RWPE1 (cell line): ENCODE data around the gene PTGES2.
A peak's percentile ranks its signal among the peaks of the same experiment; 100 is the strongest.

Source experiments
- CTCF ChIA-PET: fragments of 350-600 bp; sonication (Branson Sonifier 250); formaldehyde crosslinking; extraction: SDS; loops from one replicate; lab custom pipeline; 2021; lab: Yijun Ruan, JAX
- POLR2A ChIA-PET: fragments of 400-600 bp; formaldehyde crosslinking; extraction: SDS; loops from one replicate; lab custom pipeline; 2020; ENCODE audit warnings: antibody characterized with exemption; ENCODE audit not compliant: low non-redundant PET; lab: Yijun Ruan, JAX
- DNase-seq: peaks from one replicate; pipeline ENCODE4 v3.0.0; 2012; ENCODE audit warnings: low spot score
- H3K27ac ChIP-seq: fragments of 450-650 bp; 2 replicates; pipeline ENCODE4 v1.5.1; 2017
- TF ChIP-seq, protein P1 (sequence below): fragments of 450-650 bp; conservative IDR thresholded peaks from 2 replicates; pipeline ENCODE4 v1.5.1; 2017; ENCODE audit warnings: low read depth, mild to moderate bottlenecking

PTGES2 gene

DNA sequence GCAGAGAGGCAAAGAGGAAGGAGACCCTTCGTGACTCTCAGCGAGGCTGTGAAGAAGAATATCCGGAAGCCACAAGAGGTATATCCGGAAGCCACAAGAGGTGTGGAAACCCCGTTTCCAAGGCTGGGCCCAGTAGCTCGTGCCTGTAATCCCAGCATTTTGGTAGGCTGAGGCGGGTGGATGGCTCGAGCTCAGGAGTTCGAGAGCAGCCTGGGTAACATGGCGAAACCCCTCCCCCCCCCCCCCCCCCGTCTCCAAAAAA lies 31.9 kb upstream of the PTGES2 start:
- POLR2A ChIA-PET = interaction anchor here (0.6 to 2.3 kb wide), 4 partner anchors 8 to 31 kb away, joined by 3 to 7 read pairs (median 4); no protein-coding TSS in a partner anchor
- DNase-seq = no peak
- H3K27ac ChIP-seq = peak overlapping the region; percentile 77
- CTCF ChIA-PET = interaction anchor here (0.7 to 1.4 kb wide), 3 partner anchors 35 to 43 kb away, joined by 3 to 5 read pairs (median 3); no protein-coding TSS in a partner anchor
- TF ChIP-seq, protein P1, sequence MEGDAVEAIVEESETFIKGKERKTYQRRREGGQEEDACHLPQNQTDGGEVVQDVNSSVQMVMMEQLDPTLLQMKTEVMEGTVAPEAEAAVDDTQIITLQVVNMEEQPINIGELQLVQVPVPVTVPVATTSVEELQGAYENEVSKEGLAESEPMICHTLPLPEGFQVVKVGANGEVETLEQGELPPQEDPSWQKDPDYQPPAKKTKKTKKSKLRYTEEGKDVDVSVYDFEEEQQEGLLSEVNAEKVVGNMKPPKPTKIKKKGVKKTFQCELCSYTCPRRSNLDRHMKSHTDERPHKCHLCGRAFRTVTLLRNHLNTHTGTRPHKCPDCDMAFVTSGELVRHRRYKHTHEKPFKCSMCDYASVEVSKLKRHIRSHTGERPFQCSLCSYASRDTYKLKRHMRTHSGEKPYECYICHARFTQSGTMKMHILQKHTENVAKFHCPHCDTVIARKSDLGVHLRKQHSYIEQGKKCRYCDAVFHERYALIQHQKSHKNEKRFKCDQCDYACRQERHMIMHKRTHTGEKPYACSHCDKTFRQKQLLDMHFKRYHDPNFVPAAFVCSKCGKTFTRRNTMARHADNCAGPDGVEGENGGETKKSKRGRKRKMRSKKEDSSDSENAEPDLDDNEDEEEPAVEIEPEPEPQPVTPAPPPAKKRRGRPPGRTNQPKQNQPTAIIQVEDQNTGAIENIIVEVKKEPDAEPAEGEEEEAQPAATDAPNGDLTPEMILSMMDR = no peak

DNA sequence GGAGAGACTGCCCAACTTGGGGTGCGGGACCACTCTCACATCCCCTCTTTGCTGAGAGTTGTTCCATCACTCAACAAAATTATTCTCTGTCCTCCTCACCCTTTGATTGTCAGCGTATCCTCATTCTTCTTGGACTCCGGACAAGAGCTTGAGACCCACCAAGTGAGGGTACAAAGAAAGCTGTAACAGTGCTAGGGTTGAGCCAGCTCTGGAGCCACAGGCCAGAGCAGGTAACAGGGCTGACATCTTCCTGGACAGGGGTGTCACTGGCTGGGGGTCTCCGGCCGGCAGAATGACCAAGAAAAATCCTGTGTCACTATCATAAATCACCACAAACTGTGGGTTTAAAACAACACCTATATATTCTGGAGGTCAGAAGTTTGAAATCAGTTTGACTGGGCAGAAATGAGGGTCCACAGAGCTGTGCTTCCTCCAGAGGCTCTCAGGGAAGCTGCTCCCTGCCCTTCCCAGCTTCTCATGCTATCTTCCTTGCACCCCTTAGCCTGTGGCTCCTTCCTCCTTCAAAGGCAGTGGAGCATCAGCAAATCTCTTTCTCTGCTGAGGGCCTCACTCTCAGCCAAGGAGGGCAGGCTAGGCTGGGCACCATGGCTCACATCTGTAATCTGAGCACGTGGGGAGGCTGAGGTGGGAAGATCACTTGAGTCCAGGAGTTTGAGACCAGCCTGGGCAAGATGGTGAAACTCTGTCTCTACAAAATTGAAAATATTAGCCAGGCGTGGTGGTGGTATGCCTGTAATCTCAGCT lies 28.4 kb upstream of the PTGES2 start:
- ChIA-PET CTCF (no interaction called here), POLR2A (no interaction called here)
- no peak for DNase-seq
- TF ChIP-seq, protein P1 = no peak
- no peak overlapping the region; the same call in 1 of the 2 replicates for H3K27ac ChIP-seq

DNA sequence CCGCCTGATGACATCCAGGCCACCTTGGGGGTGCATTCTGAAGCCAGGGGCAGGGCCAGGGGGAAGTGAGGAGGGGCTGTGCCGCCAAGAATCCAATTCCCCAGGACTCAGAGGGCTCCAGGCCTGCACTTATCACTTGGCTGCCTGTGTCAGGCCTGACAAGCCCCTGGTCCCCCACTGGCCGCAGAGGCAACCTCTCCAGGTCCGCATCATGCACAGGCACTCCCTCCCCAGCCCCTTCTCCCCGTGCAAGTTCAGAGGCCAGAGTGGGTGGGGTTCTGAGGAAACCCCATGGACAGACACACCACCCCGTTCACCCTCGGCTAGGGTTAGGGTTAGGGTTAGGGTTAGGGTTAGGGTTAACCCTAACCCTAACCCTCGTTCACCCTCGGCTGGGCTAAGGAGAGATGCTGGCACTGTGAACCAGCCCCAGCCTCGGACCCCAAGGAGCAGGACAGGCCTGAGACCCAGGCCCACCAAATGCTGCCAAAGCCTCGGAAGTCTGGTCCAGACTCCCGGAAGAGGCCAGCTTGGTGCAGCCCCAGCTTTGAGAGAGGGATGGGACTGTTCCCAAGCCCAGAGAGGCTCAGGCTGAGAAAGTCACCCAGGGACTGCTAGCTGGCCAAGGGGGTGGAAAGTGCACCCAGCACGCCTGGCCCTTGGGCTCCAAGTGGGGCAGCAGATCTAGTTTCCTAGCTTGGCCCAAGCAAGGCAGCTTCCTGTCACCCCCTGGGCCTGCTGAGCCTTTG lies 26.6 kb upstream of the PTGES2 start:
- DNase-seq = no peak
- POLR2A ChIA-PET = no interaction called here
- no peak overlapping the region for H3K27ac ChIP-seq
- CTCF ChIA-PET = interaction anchor here (0.6 kb wide), 1 partner anchor 25 kb away, joined by 4 read pairs; no protein-coding TSS in a partner anchor
- TF ChIP-seq, protein P1 = no peak

DNA sequence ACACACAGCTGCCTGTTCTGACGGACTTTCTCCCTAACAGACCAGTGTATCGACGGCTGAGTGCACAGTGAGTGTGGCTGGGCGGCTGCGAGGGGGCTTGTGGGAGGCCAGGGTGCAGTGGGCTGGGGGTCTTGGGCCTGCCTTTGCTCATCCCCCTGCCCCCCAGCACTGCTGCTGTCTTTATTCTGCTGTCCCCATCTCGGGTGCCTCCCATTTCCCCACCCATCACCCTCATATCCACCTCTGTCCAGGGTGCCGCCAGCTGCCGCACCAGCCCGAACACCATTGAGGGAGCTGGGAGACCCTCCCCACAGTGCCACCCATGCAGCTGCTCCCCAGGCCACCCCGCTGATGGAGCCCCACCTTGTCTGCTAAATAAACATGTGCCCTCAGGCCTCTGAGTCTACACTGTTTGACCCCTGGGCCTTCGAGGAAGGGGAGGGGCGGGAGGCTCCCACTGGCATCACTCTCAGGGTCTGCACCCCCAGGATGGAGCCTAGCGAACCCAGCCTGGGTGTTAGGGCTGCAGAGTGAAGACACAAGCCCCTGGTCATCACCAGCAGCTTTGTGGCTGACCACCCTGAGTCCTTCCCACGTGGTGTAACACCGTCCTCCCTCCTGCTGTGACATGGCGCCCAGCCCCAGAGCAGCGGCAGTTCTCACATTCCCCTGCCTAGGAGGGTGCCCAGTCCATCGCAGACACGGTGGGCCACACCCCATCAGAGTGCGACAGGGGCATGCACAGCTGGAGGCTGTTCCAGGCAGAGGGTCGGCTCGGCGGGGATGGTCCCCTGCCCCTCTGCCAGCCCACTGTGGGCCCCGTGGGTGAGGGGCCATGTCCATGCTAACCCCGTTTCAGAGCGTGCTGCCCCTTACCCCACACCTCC lies 25.8 kb upstream of the PTGES2 start:
- no peak for DNase-seq
- H3K27ac ChIP-seq = no peak overlapping the region; the same call in 1 of the 2 replicates
- ChIA-PET CTCF (interaction anchor here (0.6 to 1.0 kb wide), 2 partner anchors 36 to 1029 kb away, joined by 3 read pairs; no protein-coding TSS in a partner anchor), POLR2A (no interaction called here)
- TF ChIP-seq, protein P1 = no peak

DNA sequence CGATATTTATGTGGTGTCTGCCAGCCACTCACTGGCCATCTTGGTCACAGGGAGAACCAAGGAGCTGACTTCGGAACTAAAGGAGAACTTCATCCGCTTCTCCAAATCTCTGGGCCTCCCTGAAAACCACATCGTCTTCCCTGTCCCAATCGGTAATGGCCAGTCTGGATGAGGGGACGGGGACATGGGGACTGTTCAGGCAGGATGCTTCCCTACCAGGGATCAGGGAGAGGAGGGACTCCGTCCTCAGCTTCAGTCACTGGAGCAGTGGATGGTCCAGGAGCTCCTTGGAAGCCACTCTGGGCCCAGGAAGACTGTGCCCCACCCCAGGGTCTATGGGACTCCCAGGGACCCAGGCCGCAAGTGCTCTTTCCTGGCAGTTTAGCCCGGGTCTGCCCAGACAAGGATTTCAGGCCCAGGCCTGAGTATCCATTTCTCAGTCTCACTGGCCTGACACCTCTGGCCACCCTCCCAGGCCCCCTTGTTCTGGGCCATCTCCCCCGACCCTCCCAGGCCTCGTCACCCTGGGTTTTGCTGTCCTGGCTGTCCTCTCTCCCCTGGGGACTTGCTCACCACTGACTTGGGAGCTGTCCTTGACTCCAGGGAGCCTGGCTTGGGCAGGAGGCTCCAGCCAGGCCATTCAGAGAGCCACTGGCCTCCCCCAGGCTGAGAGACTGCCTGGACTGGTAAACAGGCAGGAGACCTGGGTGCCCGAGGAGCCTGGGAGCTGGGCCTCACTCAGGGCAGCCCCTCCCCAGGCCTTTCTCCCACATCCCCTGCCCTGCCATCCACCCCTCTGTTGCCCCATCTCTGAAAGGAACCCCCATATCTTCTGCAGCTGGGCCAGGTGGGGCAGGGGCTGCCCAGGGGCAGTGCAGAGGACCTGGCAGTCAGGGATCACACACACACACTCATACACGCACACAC lies 24.9 kb upstream of the PTGES2 start:
- peak overlapping the region; percentile 2; the same call in 1 of the 2 replicates for H3K27ac ChIP-seq
- TF ChIP-seq, protein P1 = no peak
- POLR2A ChIA-PET = no interaction called here
- CTCF ChIA-PET = interaction anchor here (1.0 to 1.3 kb wide), 2 partner anchors 34 to 35 kb away, joined by 3 to 4 read pairs; no protein-coding TSS in a partner anchor
- no peak for DNase-seq
